ENCODE results near the gene CFAP99.

GRCh38 chr4:2427383-2428334, 8.9 kb downstream of the CFAP99 start:
- TF ChIP-seq, protein P1, sequence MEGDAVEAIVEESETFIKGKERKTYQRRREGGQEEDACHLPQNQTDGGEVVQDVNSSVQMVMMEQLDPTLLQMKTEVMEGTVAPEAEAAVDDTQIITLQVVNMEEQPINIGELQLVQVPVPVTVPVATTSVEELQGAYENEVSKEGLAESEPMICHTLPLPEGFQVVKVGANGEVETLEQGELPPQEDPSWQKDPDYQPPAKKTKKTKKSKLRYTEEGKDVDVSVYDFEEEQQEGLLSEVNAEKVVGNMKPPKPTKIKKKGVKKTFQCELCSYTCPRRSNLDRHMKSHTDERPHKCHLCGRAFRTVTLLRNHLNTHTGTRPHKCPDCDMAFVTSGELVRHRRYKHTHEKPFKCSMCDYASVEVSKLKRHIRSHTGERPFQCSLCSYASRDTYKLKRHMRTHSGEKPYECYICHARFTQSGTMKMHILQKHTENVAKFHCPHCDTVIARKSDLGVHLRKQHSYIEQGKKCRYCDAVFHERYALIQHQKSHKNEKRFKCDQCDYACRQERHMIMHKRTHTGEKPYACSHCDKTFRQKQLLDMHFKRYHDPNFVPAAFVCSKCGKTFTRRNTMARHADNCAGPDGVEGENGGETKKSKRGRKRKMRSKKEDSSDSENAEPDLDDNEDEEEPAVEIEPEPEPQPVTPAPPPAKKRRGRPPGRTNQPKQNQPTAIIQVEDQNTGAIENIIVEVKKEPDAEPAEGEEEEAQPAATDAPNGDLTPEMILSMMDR (IDR thresholded peaks at IDR 0.05): no peak
- TF ChIP-seq EZH2 (IDR thresholded peaks at IDR 0.05): no peak
